WERI-Rb-1 (cell line): ENCODE data around the gene PARPBP.
"Not testable (repeated sequence)": the region's sequence is repeated elsewhere in the genome, so short reads cannot be mapped to it uniquely, and the experiment has no call there.

Source experiments
- DNase-seq: peaks from one replicate; pipeline ENCODE4 v3.0.0-alpha.2; 2020
- H3K27ac ChIP-seq: fragments of 250-450 bp; sonication (Bioruptor Pico); 2 replicates; pipeline ENCODE4 v1.5.1; 2020; ENCODE audit warnings: mild to moderate bottlenecking, moderate library complexity
- H3K27me3 ChIP-seq: fragments of 250-450 bp; sonication (Bioruptor Pico); 2 replicates; pipeline ENCODE4 v1.5.1; 2021; ENCODE audit warnings: mild to moderate bottlenecking, low read depth, moderate library complexity; ENCODE audit not compliant: insufficient read depth, severe bottlenecking
- H3K36me3 ChIP-seq: fragments of 250-450 bp; sonication (Bioruptor Pico); 2 replicates; pipeline ENCODE4 v1.5.1; 2020; ENCODE audit warnings: mild to moderate bottlenecking, moderate library complexity
- H3K4me3 ChIP-seq: 2 replicates; pipeline ENCODE4 v1.5.1; 2011; ENCODE audit warnings: low read depth, mild to moderate bottlenecking, control low read depth, low read length
- H3K9me3 ChIP-seq: fragments of 250-450 bp; sonication (Bioruptor Pico); 2 replicates; pipeline ENCODE4 v1.5.1; 2021; ENCODE audit warnings: mild to moderate bottlenecking, moderate library complexity; ENCODE audit not compliant: severe bottlenecking
- CTCF ChIP-seq: IDR thresholded peaks from 2 replicates; pipeline ENCODE4 v1.5.1; 2011; ENCODE audit warnings: low read depth, mild to moderate bottlenecking, control low read depth, inconsistent platforms, low read length

Gene PARPBP

DNA sequence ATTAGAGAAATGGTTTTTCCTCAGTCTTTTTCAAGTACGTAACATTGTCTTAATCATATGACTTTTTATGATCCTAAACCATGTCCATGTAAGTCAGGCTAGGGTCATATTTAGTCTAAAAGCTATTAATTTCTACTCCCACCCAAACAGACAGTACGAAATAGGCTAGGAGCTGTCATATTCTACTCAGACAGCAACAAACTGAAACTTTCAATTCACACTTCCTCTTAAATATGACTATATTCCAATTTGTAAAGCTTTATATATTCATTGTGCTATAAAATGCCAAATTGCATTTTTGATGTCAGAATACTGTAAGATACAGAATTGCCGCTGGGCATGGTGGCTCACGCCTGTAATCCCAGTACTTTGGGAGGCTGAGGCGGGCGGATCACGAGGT is 3.6 kb upstream of the PARPBP start:
- no peaks in the 10 kb centered on the region for H3K27me3 ChIP-seq

DNA sequence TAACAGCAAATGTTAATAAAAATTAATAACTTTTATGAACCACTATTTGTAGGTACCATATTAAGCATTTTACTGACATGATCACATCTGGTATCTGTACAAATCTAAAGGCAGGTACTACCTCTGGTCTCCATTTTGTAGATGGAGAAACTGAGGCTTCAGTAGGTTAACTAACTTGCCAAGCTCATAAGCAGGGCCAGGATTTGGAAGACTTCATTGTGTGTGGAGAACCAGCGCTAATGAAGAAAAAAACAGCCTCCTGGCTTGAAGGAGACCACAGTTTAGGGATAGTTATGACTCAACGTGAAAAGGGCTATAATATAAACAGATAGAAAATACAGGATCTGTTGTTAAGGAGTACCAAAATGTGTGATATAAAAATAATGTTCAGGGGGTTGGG is 1.1 kb upstream of the PARPBP start:
- H3K27me3 ChIP-seq = no peaks in the 10 kb centered on the region
- no peak overlapping the region for H3K4me3 ChIP-seq
- no peak for TF ChIP-seq CTCF
- no peak for DNase-seq
- H3K36me3 ChIP-seq = peaks cover 35% of the 10 kb centered on the region
- no peak overlapping the region for H3K27ac ChIP-seq
- no peaks in the 10 kb centered on the region for H3K9me3 ChIP-seq

More for the DNA sequence above, 3.6 kb upstream of the PARPBP start:
- no peak for DNase-seq
- no peak overlapping the region for H3K27ac ChIP-seq
- peaks cover 39% of the 10 kb centered on the region for H3K36me3 ChIP-seq
- TF ChIP-seq CTCF = no peak
- no peaks in the 10 kb centered on the region for H3K9me3 ChIP-seq
- H3K4me3 ChIP-seq = no peak overlapping the region

DNA sequence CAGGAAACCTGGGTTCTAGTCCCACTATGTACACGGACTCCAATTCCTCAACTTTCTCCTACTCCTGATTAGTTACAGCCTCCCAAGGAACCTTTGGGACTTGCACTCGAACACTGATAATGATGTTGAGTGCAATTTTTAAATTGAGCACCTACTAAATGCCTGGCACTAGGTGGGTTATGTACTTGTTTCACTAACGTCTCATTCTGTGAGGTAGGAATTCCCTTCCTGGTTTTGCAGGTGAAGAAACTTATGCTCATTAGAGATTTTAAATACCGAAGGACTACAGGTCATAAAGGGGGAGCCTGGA is 536 bp downstream of the PARPBP start:
- no peak for DNase-seq
- H3K9me3 ChIP-seq = no peaks in the 10 kb centered on the region
- H3K27me3 ChIP-seq = no peaks in the 10 kb centered on the region
- peak overlapping the region; percentile 70 for H3K4me3 ChIP-seq
- peak overlapping the region; percentile 93 for H3K27ac ChIP-seq
- TF ChIP-seq CTCF = no peak
- H3K36me3 ChIP-seq = peaks cover 41% of the 10 kb centered on the region

- Histone ChIP-seq H3K9me3 (no peaks in the 10 kb centered on the region), H3K27me3 (no peaks in the 10 kb centered on the region), H3K27ac (peak overlapping the region; percentile 93; the same call in 1 of the 2 replicates), H3K36me3 (peaks cover 42% of the 10 kb centered on the region), H3K4me3 (peak overlapping the region; percentile 70)
- DNase-seq = no peak
- no peak for TF ChIP-seq CTCF
These were observed 903 bp downstream of the PARPBP start for GRCh38 chr12:102120886-102121285.

DNA sequence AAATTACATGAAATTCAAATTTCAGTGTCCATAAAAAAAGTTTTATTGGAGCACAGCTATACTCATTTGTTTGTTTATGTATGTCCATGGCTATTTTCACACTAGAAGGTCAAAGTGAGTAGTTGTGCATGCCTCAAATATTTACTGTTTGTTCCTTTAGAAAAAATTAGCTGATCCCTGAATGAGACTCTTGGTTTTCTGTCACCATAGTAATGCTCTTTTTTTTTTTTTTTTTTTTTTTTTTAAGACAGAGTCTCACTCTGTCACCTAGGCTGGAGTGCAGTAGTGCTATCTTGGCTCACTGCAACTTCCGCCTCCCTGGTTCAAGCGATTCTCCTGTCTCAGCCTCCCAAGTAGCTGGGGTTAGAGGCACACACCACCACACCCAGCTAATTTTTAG is 1.3 kb downstream of the PARPBP start:
- not testable (repeated sequence) for H3K27me3 ChIP-seq, H3K27ac ChIP-seq, DNase-seq, H3K9me3 ChIP-seq, H3K4me3 ChIP-seq
- peaks cover 43% of the 10 kb centered on the region for H3K36me3 ChIP-seq

DNA sequence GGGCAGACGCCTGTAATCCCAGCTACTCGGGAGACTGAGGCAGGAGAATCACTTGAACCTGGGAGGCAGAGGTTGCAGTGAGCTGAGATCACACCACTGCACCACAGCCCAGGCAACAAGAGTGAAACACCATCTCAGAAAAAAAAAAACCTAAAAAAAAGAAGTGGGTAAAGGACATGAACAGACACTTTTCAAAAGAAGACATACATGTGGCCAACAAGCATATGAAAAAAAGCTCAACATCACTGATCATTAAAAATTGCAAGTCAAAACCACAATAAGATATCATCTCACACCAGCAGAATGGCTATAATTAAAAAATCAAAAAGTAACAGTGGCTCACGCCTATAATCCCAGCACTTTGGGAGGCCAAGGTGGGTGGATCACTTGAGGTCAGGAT is 10.7 kb downstream of the PARPBP start:
- not testable (repeated sequence) for H3K27ac ChIP-seq, H3K9me3 ChIP-seq, H3K4me3 ChIP-seq, DNase-seq, H3K27me3 ChIP-seq
- H3K36me3 ChIP-seq = peaks cover 25% of the 10 kb centered on the region; the same call in 1 of the 2 replicates

DNA sequence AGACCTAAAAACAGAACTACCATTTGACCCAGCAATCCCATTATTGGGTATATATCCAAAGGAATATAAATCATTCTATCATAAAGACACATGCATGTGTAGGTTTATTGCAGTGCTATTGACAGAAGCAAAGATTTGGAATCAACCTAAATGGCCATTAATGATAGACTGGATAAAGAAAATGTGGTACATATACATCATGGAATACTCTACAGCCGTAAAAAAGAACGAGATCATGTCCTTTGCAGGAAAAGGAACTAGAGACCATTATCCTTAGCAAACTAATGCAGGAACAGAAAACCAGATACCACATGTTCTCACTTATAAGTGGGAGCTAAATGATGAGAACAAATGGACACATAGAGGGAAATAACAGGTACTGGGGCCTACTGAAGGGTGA is 11.5 kb downstream of the PARPBP start:
- H3K9me3 ChIP-seq, H3K4me3 ChIP-seq, H3K27me3 ChIP-seq, H3K27ac ChIP-seq, DNase-seq: not testable (repeated sequence)
- peaks cover 19% of the 10 kb centered on the region; the same call in 1 of the 2 replicates for H3K36me3 ChIP-seq

DNA sequence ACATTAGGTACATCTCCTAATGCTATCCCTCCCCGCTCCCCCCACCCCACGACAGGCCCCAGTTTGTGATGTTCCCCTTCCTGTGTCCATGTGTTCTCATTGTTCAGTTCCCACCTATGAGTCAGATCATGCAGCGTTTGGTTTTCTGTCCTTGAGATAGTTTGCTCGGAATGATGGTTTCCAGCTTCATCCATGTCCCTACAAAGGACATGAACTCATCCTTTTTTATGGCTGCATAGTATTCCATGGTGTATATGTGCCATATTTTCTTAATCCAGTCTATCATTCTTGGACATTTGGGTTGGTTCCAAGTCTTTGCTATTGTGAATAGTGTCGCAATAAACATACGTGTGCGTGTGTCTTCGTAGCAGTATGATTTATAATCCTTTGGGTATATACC is 17.6 kb downstream of the PARPBP start:
- H3K9me3 ChIP-seq, DNase-seq, H3K27me3 ChIP-seq, H3K36me3 ChIP-seq, H3K27ac ChIP-seq, H3K4me3 ChIP-seq: not testable (repeated sequence)

DNA sequence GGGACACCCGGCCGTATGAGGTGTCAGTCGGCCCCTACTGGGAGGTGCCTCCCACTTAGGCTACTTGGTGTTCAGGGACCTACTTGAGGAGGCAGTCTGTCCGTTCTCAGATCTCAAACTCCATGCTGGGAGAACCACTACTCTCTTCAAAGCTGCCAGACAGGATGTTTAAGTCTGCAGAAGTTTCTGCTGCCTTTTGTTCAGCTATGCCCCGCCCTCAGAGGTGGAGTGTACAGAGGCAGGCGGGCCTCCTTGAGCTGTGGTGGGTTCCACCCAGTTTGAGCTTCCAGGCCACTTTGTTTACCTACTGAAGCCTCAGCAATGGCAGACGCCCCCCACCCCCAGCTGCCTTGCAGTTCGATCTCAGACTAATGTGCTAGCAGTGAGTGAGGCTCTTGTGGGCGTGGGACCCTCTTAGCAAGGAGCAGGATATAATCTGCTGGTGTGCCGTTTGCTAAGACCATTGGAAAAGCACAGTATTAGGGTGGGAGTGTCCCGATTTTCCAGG is 22.9 kb downstream of the PARPBP start:
- H3K4me3 ChIP-seq, H3K36me3 ChIP-seq, H3K27ac ChIP-seq, H3K27me3 ChIP-seq, DNase-seq, H3K9me3 ChIP-seq: not testable (repeated sequence)
